22Rv1 (cell line): ENCODE results near the gene COX14.

Source experiments
- ZFX ChIP-seq: fragments of 450-650 bp; IDR thresholded peaks from 2 replicates; pipeline ENCODE4 v1.6.1; 2017; ENCODE audit warnings: antibody characterized with exemption, borderline replicate concordance
- TF ChIP-seq, protein P1 (sequence below): fragments of 450-650 bp; IDR thresholded peaks from 2 replicates; pipeline ENCODE4 v1.5.1; 2017; ENCODE audit warnings: mild to moderate bottlenecking

DNA sequence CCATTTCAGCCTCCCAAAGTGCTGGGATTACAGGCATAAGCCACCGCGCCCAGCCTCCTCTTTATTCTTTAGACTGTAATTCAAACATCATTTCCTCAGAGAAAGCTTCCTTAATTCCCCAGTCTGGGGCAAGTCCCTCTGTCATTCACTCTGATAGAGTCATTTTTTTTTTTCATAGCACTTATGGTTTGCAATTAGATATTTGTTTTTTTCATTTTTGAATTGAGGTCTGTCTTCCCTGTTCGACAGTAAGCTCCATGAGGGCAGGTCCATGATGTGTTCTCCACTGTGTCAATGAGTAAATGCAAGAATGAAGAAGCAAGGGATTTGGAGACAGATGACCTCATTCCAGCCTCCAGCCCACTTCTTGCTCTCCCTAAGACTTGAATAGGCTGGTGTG lies 42.5 kb upstream of the COX14 start:
- TF ChIP-seq, protein P1, sequence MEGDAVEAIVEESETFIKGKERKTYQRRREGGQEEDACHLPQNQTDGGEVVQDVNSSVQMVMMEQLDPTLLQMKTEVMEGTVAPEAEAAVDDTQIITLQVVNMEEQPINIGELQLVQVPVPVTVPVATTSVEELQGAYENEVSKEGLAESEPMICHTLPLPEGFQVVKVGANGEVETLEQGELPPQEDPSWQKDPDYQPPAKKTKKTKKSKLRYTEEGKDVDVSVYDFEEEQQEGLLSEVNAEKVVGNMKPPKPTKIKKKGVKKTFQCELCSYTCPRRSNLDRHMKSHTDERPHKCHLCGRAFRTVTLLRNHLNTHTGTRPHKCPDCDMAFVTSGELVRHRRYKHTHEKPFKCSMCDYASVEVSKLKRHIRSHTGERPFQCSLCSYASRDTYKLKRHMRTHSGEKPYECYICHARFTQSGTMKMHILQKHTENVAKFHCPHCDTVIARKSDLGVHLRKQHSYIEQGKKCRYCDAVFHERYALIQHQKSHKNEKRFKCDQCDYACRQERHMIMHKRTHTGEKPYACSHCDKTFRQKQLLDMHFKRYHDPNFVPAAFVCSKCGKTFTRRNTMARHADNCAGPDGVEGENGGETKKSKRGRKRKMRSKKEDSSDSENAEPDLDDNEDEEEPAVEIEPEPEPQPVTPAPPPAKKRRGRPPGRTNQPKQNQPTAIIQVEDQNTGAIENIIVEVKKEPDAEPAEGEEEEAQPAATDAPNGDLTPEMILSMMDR, result no peak
- TF ChIP-seq ZFX, result no peak
